HG02763 (cell line): Measurements from ENCODE around the gene HAUS6.

Experiments
- ATAC-seq: cut with Tn5 transposase; IDR thresholded peaks from one replicate; pipeline ENCODE4 v1.9.1; 2021; ENCODE audit warnings: mild to moderate bottlenecking, moderate library complexity; ENCODE audit not compliant: unreplicated experiment

The HAUS6 gene

DNA sequence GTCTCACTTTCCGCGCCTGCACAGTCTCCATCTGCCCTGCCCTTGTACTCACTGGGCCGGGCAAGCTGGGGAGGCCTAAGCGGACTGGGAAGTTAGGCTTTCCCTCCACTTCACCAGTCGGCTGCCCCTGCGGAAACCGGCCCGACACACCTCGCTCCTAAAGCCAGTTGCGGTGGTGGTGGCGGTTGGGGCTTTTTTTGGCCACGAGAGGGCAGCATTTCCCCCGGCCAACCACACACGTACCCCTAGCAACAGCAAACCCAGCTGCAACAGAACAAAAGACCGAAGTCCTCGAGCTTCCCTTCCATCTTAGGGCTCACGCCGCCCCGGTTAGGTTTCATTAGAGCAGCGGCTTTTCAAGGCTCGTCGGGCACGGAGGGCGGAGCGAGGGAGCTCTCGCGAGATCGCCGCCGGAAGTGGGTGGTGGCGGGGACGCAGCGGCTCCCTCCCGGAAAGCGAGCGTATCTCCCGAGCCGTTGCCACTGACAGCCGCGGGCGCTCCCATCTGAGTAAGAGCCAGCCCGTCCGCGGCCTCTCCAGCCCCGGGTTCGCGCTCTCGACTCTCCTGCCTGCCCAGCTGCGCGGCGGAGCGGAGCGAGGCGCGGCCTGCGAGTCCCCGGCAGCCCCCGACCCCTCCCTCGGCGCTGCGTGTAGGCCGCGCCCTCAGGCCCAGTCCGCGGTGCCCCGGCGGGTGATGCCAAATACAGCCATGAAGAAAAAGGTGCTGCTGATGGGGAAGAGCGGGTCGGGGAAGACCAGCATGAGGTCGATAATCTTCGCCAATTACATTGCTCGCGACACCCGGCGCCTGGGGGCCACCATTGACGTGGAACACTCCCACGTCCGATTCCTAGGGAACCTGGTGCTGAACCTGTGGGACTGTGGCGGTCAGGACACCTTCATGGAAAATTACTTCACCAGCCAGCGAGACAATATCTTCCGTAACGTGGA lies 53.5 kb downstream of the HAUS6 start, which contains the start of gene RRAGA:
RRAGA (plus strand) TSS at position 462 of the 951 bp plus-strand sequence; CDS start at position 695, 233 bp downstream.
- peak; percentile 89 for ATAC-seq

DNA sequence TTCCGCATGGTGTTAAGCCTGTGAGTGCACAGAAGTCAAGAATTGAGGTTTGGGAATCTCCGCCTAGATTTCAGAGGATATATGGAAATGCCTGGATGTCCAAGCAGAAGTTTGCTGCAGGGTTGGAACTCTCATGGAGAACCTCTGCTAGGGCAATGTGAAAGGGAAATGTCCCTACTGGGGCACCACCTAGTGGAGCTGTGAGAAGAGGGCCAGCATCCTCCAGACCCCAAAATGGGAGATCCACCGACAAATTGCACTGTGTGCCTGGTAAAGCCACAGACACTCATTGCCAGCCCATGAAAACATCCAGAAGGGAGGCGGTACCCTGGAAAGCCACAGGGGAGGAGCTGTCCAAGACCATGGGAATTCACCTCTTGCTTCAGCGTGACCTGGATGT lies 66.1 kb downstream of the HAUS6 start:
- ATAC-seq, result no peak

DNA sequence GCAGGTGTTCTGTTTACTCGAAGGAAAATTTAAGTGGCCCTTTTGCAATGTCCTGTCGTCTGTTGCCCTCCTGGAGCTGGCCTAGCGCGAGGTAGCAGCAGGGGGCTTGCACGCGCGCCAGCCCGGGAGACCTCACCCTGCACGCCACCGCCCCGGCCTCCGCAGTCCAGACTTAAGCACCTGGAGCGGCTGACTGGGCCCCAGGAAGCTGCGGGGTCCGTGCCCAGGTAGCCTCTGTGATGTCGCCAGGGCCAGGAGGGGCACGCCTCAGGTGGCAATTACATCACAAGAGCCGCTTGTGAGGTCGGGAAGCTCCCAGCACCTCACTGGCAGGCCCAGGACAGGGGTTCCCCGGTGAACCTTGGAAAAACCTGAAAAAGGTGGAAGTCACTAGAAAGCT lies 69.7 kb downstream of the HAUS6 start, which contains the start of gene SAXO1:
SAXO1 (minus strand) TSS at position 195 of the 400 bp plus-strand sequence. CDS start 301 bp downstream, outside the sequence.
- ATAC-seq, result no peak

DNA sequence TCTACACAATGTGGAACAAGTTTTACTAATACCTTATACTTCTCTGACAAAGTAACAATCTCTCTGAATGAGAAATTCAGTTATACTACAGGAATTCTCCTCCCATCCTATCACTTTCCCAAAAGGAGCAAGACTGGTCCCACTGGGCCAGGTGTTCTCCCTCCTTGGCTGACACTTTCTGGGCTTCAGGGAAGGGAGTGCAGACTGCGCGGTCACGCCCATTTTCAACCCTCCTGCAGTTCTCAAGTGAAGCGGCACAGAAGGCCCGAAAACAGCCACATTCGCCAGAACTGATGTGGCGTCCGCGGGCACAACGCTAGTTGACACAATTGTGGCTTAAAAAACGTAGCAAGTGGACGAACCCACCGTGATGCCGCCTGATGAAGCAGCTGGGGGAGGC lies 70.3 kb downstream of the HAUS6 start:
- no peak for ATAC-seq

GRCh38 chr9:19030899-19031298 lies 71.8 kb downstream of the HAUS6 start:
- peak; percentile 67 for ATAC-seq

DNA sequence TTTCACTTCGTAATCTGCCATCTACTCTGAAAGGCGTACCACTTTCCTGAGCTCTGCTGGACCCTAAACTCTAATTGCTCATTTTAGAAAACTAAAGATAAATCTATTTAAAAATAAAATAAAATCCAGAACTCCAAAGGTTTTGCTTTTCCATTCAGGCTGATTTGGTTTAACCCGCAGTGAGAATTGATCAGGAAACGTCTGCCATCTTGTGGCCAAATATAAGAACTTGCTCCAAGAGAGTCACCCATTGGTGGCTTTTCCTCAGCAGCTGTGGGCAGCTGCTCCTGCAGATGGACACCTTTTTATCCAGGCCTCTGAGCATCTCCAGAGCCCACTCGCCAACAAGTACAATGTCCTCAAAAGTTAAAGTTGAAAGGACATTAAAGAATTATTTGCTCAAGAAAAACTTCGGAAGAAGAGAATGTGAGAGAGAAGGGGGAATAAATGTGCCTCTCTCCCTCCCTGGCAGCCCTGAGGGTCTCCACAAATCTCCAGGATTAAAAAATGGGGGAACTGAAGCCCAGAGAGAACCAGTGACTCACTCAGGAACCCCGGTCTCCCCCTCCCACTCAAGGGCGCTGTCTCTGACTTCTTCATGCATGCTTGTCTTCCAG lies 73.8 kb downstream of the HAUS6 start:
- peak; percentile 47 for ATAC-seq

GRCh38 chr9:19027825-19028224 lies 74.9 kb downstream of the HAUS6 start:
- no peak for ATAC-seq

GRCh38 chr9:19026375-19026774 lies 76.3 kb downstream of the HAUS6 start:
- no peak for ATAC-seq

- no peak for ATAC-seq
Observed at GRCh38 chr9:19023078-19023477, 79.6 kb downstream of the HAUS6 start.

DNA sequence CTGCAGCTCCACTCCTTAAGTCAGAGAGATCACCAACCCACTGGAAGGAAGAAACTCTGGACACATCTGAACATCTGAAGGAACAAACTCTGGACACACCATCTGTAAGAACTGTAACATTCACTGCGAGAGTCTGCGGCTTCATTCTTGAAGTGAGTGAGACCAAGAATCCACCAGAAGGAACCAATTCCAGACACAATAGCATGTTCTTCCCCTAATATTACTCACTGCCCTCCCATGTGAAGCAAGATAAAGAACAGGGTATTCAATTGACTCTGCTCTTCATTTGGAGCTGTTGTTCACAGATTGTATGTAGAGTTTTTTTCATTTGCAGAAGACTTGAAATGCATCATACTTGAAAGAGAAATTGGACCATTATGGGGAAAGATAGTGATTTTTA lies 80.5 kb downstream of the HAUS6 start:
- ATAC-seq, result peak; percentile 46

- ATAC-seq, result peak; percentile 11
Observed at GRCh38 chr9:19021649-19022048, 81.1 kb downstream of the HAUS6 start.

- ATAC-seq, result no peak
Observed at GRCh38 chr9:19020886-19021455, 81.7 kb downstream of the HAUS6 start.

GRCh38 chr9:19018201-19018600 lies 84.5 kb downstream of the HAUS6 start:
- no peak for ATAC-seq

GRCh38 chr9:19009391-19009965 lies 93.2 kb downstream of the HAUS6 start:
- ATAC-seq, result no peak
